Osteoblast (primary cell): ENCODE measurements around the gene TNS4. TPM values are rescaled to one million over a fixed set of nuclear protein-coding genes. Genes with fewer than 3 reads are reported as not detected.

Source experiments
- DNase-seq: peaks from one replicate; pipeline ENCODE4 v3.0.0; 2011; ENCODE audit warnings: low spot score, mixed read lengths; ENCODE audit not compliant: insufficient read length; ENCODE audit errors: missing footprints
- H2AFZ ChIP-seq: 2 replicates; pipeline ENCODE4 v1.6.0; 2011; ENCODE audit warnings: mild to moderate bottlenecking, low read length
- H3K27ac ChIP-seq: 2 replicates; pipeline ENCODE4 v1.5.1; 2011; ENCODE audit warnings: mild to moderate bottlenecking, low read depth, low read length, moderate library complexity
- H3K27me3 ChIP-seq: 2 replicates; pipeline ENCODE4 v1.6.0; 2012; ENCODE audit warnings: mild to moderate bottlenecking, control low read depth, inconsistent platforms, low read length, moderate library complexity; ENCODE audit not compliant: insufficient read depth
- H3K36me3 ChIP-seq: 2 replicates; pipeline ENCODE4 v1.5.1; 2011; ENCODE audit warnings: mild to moderate bottlenecking, low read length, control low read depth, moderate library complexity; ENCODE audit not compliant: insufficient read depth
- H3K4me1 ChIP-seq: 2 replicates; pipeline ENCODE4 v1.5.1; 2011; ENCODE audit warnings: mild to moderate bottlenecking, low read length, control low read depth, moderate library complexity; ENCODE audit not compliant: insufficient read depth
- H3K4me2 ChIP-seq: 2 replicates; pipeline ENCODE4 v1.6.0; 2011; ENCODE audit warnings: mild to moderate bottlenecking, low read length; ENCODE audit not compliant: insufficient read depth
- H3K4me3 ChIP-seq: fragments of 200-600 bp; sonication (generic); 3 replicates; pipeline ENCODE4 v1.5.1; 2012; ENCODE audit warnings: mild to moderate bottlenecking, low read length, inconsistent platforms; ENCODE audit not compliant: insufficient read depth
- H3K79me2 ChIP-seq: 2 replicates; pipeline ENCODE4 v1.6.0; 2012; ENCODE audit warnings: mild to moderate bottlenecking, low read length, control low read depth, inconsistent platforms; ENCODE audit not compliant: insufficient read depth
- H3K9me3 ChIP-seq: 2 replicates; pipeline ENCODE4 v1.5.1; 2011; ENCODE audit warnings: low read depth, low read length, control low read depth
- H4K20me1 ChIP-seq: 2 replicates; pipeline ENCODE4 v1.6.0; 2012; ENCODE audit warnings: mild to moderate bottlenecking, low read length, control low read depth; ENCODE audit not compliant: insufficient read depth
- CTCF ChIP-seq: IDR thresholded peaks from 2 replicates; pipeline ENCODE4 v1.5.1; 2011; ENCODE audit warnings: mild to moderate bottlenecking, low read depth, low read length, moderate library complexity; ENCODE audit errors: extremely low read depth
- total RNA-seq: library from RNA; depleted of rRNA; stranded (reverse); fragments of >200 nt; gene quantifications from 2 replicates; pipeline ENCODE4 v1.2.3, GENCODE V29; 2012

The TNS4 gene
- total RNA-seq, 1 donor: under 0.01 TPM

GRCh38 chr17:40462343-40463121, 38.9 kb downstream of the TNS4 start:
- H2AFZ ChIP-seq: no peak overlapping the region
- peak overlapping the region; percentile 25 for H3K27ac ChIP-seq
- H3K36me3 ChIP-seq: peaks cover 26% of the 10 kb centered on the region
- H3K4me1 ChIP-seq: peaks cover 16% of the 10 kb centered on the region
- TF ChIP-seq CTCF: no peak
- no peaks in the 10 kb centered on the region for H3K9me3 ChIP-seq
- DNase-seq: peak; percentile 77
- no peaks in the 10 kb centered on the region for H3K79me2 ChIP-seq
- H4K20me1 ChIP-seq: peaks cover 22% of the 10 kb centered on the region
- no peak overlapping the region for H3K4me3 ChIP-seq
- no peak overlapping the region for H3K4me2 ChIP-seq
- no peaks in the 10 kb centered on the region for H3K27me3 ChIP-seq

GRCh38 chr17:40461732-40462342, 39.6 kb downstream of the TNS4 start:
- H3K4me3 ChIP-seq: no peak overlapping the region
- H2AFZ ChIP-seq: no peak overlapping the region
- H3K79me2 ChIP-seq: no peaks in the 10 kb centered on the region
- peak; percentile 67 for DNase-seq
- no peak for TF ChIP-seq CTCF
- peaks cover 33% of the 10 kb centered on the region for H3K36me3 ChIP-seq
- peak overlapping the region; percentile 24 for H3K27ac ChIP-seq
- no peaks in the 10 kb centered on the region for H3K9me3 ChIP-seq
- H3K4me2 ChIP-seq: no peak overlapping the region
- H4K20me1 ChIP-seq: peaks cover 29% of the 10 kb centered on the region
- H3K4me1 ChIP-seq: peaks cover 22% of the 10 kb centered on the region
- no peaks in the 10 kb centered on the region for H3K27me3 ChIP-seq

GRCh38 chr17:40460968-40461731, 40.3 kb downstream of the TNS4 start:
- Histone ChIP-seq H3K27me3 (no peaks in the 10 kb centered on the region), H2AFZ (no peak overlapping the region), H3K27ac (peak overlapping the region; percentile 24), H3K9me3 (no peaks in the 10 kb centered on the region), H3K4me1 (peaks cover 26% of the 10 kb centered on the region), H4K20me1 (peaks cover 35% of the 10 kb centered on the region), H3K4me3 (no peak overlapping the region), H3K79me2 (no peaks in the 10 kb centered on the region), H3K4me2 (no peak overlapping the region), H3K36me3 (peaks cover 39% of the 10 kb centered on the region)
- no peak for TF ChIP-seq CTCF
- peak; percentile 78 for DNase-seq

GRCh38 chr17:40460604-40460967, 40.8 kb downstream of the TNS4 start:
- Histone ChIP-seq H2AFZ (no peak overlapping the region), H3K27me3 (no peaks in the 10 kb centered on the region), H3K4me2 (no peak overlapping the region), H3K4me3 (no peak overlapping the region), H3K27ac (peak overlapping the region; percentile 8), H3K36me3 (peaks cover 45% of the 10 kb centered on the region), H3K4me1 (peaks cover 26% of the 10 kb centered on the region), H3K79me2 (no peaks in the 10 kb centered on the region), H4K20me1 (peaks cover 39% of the 10 kb centered on the region), H3K9me3 (no peaks in the 10 kb centered on the region)
- TF ChIP-seq CTCF: no peak
- peak; percentile 66 for DNase-seq
